GM23338 (cell line): ENCODE results near the gene DCAF16. TPM values are rescaled to one million over a fixed set of nuclear protein-coding genes. Genes with fewer than 3 reads are reported as not detected.
A peak's percentile ranks its signal among the peaks of the same experiment; 100 is the strongest.

Experiments
- ATAC-seq: fragments of 200-7000 bp; cut with Tn5 transposase; 3 replicates; pipeline ENCODE4 v1.9.1; 2020
- DNase-seq: peaks from one replicate; pipeline ENCODE4 v3.0.0-alpha.2; 2015; ENCODE audit warnings: low spot score
- H2AFZ ChIP-seq: fragments of 200-600 bp; sonication (generic); 2 replicates; pipeline ENCODE4 v1.8.0; 2016; ENCODE audit warnings: antibody characterized with exemption, mild to moderate bottlenecking, moderate library complexity
- H3F3A ChIP-seq: fragments of 200-600 bp; sonication (generic); replicated peaks from 2 replicates; pipeline ENCODE4 v1.8.0; 2017; ENCODE audit warnings: antibody characterized with exemption, mixed run types, low read depth
- H3K27ac ChIP-seq: fragments of 200-600 bp; sonication (generic); 2 replicates; pipeline ENCODE4 v1.6.1; 2016; ENCODE audit warnings: low read depth
- H3K27me3 ChIP-seq: fragments of 200-600 bp; sonication (generic); 2 replicates; pipeline ENCODE4 v1.8.0; 2016; ENCODE audit warnings: mild to moderate bottlenecking, mixed run types, moderate library complexity; ENCODE audit not compliant: insufficient read depth
- H3K36me3 ChIP-seq: fragments of 200-600 bp; sonication (generic); 2 replicates; pipeline ENCODE4 v1.8.0; 2016; ENCODE audit warnings: mild to moderate bottlenecking; ENCODE audit not compliant: insufficient read depth
- H3K4me1 ChIP-seq: fragments of 200-600 bp; sonication (generic); 2 replicates; pipeline ENCODE4 v1.8.0; 2016; ENCODE audit warnings: mild to moderate bottlenecking, moderate library complexity; ENCODE audit not compliant: insufficient read depth
- H3K4me2 ChIP-seq: fragments of 200-600 bp; sonication (generic); 2 replicates; pipeline ENCODE4 v1.7.1; 2017; ENCODE audit warnings: mixed run types
- H3K4me3 ChIP-seq: fragments of 200-600 bp; sonication (generic); 2 replicates; pipeline ENCODE4 v1.6.1; 2016; ENCODE audit warnings: mixed run types
- H3K79me2 ChIP-seq: fragments of 200-600 bp; sonication (generic); replicated peaks from 2 replicates; pipeline ENCODE4 v1.8.0; 2017; ENCODE audit warnings: mild to moderate bottlenecking; ENCODE audit not compliant: insufficient read depth
- H3K9me2 ChIP-seq: fragments of 200-600 bp; sonication (generic); 2 replicates; pipeline ENCODE4 v1.8.0; 2017; ENCODE audit not compliant: insufficient read depth
- H4K20me1 ChIP-seq: fragments of 200-600 bp; sonication (generic); replicated peaks from 2 replicates; pipeline ENCODE4 v1.8.0; 2017; ENCODE audit warnings: mild to moderate bottlenecking; ENCODE audit not compliant: insufficient read depth
- H3K27ac Mint-ChIP-seq: 2 replicates; pipeline ENCODE4 v1.8.0; 2020; ENCODE audit warnings: inconsistent platforms, mild to moderate bottlenecking, moderate library complexity, mixed read lengths
- H3K27me3 Mint-ChIP-seq: 3 replicates; pipeline ENCODE4 v1.8.0; 2022; ENCODE audit warnings: low read depth, mild to moderate bottlenecking, moderate library complexity, mixed read lengths, inconsistent platforms; ENCODE audit not compliant: insufficient read depth, poor library complexity
- H3K36me3 Mint-ChIP-seq: 3 replicates; pipeline ENCODE4 v1.8.0; 2021; ENCODE audit warnings: low read depth, mild to moderate bottlenecking, inconsistent platforms, moderate library complexity, mixed read lengths
- H3K4me1 Mint-ChIP-seq: 3 replicates; pipeline ENCODE4 v1.8.0; 2020; ENCODE audit warnings: mild to moderate bottlenecking, inconsistent platforms, mixed read lengths
- H3K4me3 Mint-ChIP-seq: 3 replicates; pipeline ENCODE4 v1.8.0; 2021; ENCODE audit warnings: moderate library complexity, mild to moderate bottlenecking, inconsistent platforms, mixed read lengths
- H3K9me3 Mint-ChIP-seq: 3 replicates; pipeline ENCODE4 v1.8.0; 2020; ENCODE audit warnings: moderate library complexity, mild to moderate bottlenecking, inconsistent platforms, mixed read lengths
- CTCF ChIP-seq, 2 experiments: fragments of 200-600 bp in 1 of 2; sonication (generic) in 1 of 2; conservative IDR thresholded peaks; 2 replicates each; pipeline versions ENCODE4 v1.5.1 to v1.6.1; 2016 to 2017; ENCODE audit warnings: antibody characterized with exemption in 2 of 2, low read depth in 2 of 2, mild to moderate bottlenecking in 2 of 2, moderate library complexity in 1 of 2
- ETS1 ChIP-seq: IDR thresholded peaks from 2 replicates; pipeline ENCODE4 v1.6.1; 2016; ENCODE audit warnings: antibody characterized with exemption
- ZNF114 ChIP-seq: fragments of 250-450 bp; sonication (Bioruptor Pico); IDR thresholded peaks from 2 replicates; pipeline ENCODE4 v1.5.0; 2020; ENCODE audit warnings: mild to moderate bottlenecking, moderate library complexity
- ZNF462 ChIP-seq: fragments of 250-450 bp; sonication (Bioruptor Pico); IDR thresholded peaks from 2 replicates; pipeline ENCODE4 v1.5.0; 2020; ENCODE audit warnings: mild to moderate bottlenecking, moderate library complexity
- polyA plus RNA-seq: library from polyadenylated mRNA; unstranded; fragments of >200 nt; fragmentation: Nextera tagmentation; extraction: Ambion mirVana; gene quantifications from 2 replicates; pipeline ENCODE4 v1.2.1, GENCODE V29; 2016
- total RNA-seq: library from RNA; depleted of rRNA; stranded (reverse); fragments of >200 nt; shearing (Covaris generic); gene quantifications from 2 replicates; pipeline ENCODE4 v1.2.3, GENCODE V29; 2014

DCAF16 gene
- total and polyA plus RNA-seq, 2 experiments from 2014 or later = 28.7 to 46.3 TPM

GRCh38 chr4:17846266-17846665 is 35.7 kb upstream of the DCAF16 start (continued):
- TF ChIP-seq ETS1 = no peak
- TF ChIP-seq ZNF462 = no peak

- Histone ChIP-seq H3F3A (no peaks in the 10 kb centered on the region), H2AFZ (no peak overlapping the region), H3K4me3 (no peak overlapping the region), H4K20me1 (no peaks in the 10 kb centered on the region), H3K79me2 (peaks cover 18% of the 10 kb centered on the region), H3K36me3 (peaks cover 36% of the 10 kb centered on the region; the same call in 1 of the 2 replicates), H3K9me2 (no peaks in the 10 kb centered on the region), H3K4me2 (no peak overlapping the region), H3K27ac (peak overlapping the region; percentile 23), H3K27me3 (no peaks in the 10 kb centered on the region), H3K4me1 (peaks cover 22% of the 10 kb centered on the region)
- no peak for DNase-seq
- H3K27me3 Mint-ChIP-seq = no peaks in the 10 kb centered on the region
- ATAC-seq = no peak
- H3K4me1 Mint-ChIP-seq = peaks cover 26% of the 10 kb centered on the region; the same call in 2 of the 3 replicates
- H3K27ac Mint-ChIP-seq = 0 out of 2 replicates have a peak overlapping the region, but pooled peaks have one; percentile 10
- peaks cover 72% of the 10 kb centered on the region for H3K36me3 Mint-ChIP-seq
- no peak overlapping the region for H3K4me3 Mint-ChIP-seq
- H3K9me3 Mint-ChIP-seq = no peaks in the 10 kb centered on the region
- no peak for TF ChIP-seq CTCF (conservative IDR thresholded peaks at IDR 0.05; ENCODE audit: low read depth in 2 of 2)
- no peak for TF ChIP-seq ZNF462
- no peak for TF ChIP-seq ZNF114 (CRISPR knock-in tag)
Observed at GRCh38 chr4:17823871-17824669, 13.5 kb upstream of the DCAF16 start.
